ENCODE measurements around the gene TRAF3IP1.

Gene TRAF3IP1

GRCh38 chr2:238448031-238448955 lies 128.0 kb downstream of the TRAF3IP1 start:
- TF ChIP-seq CTCF (IDR thresholded peaks at IDR 0.05; ENCODE audit: low read depth, low read length): no peak
- DNase-seq (ENCODE audit: extremely low read depth, low read depth): no peak

- no peak for DNase-seq (ENCODE audit: extremely low read depth, low read depth)
- TF ChIP-seq CTCF (IDR thresholded peaks at IDR 0.05; ENCODE audit: low read depth, low read length): no peak
Measured at GRCh38 chr2:238449241-238449640, 128.9 kb downstream of the TRAF3IP1 start.

- no peak for TF ChIP-seq CTCF (IDR thresholded peaks at IDR 0.05; ENCODE audit: low read depth, low read length)
- DNase-seq (ENCODE audit: extremely low read depth, low read depth): no peak
Measured at GRCh38 chr2:238449909-238450417, 129.6 kb downstream of the TRAF3IP1 start.

GRCh38 chr2:238450440-238450861 lies 130.1 kb downstream of the TRAF3IP1 start:
- no peak for DNase-seq (ENCODE audit: extremely low read depth, low read depth)
- no peak for TF ChIP-seq CTCF (IDR thresholded peaks at IDR 0.05; ENCODE audit: low read depth, low read length)

Data from AG09319 (cell line).